Right lobe of liver (tissue), 4 donors: ENCODE measurements around the gene ARHGDIB.

ENCODE experiments used
- CTCF ChIP-seq, 4 donors: fragments of 200-600 bp in 3 of 4; fragments of 450-650 bp in 1 of 4; IDR thresholded peaks; one replicate each; pipeline versions ENCODE4 v1.5.1 to v1.8.0; 2016 to 2022; ENCODE audit warnings: antibody characterized with exemption in 4 of 4, mild to moderate bottlenecking in 2 of 4
- POLR2A ChIP-seq: fragments of 450-650 bp; IDR thresholded peaks from one replicate; pipeline ENCODE4 v1.6.1; 2017; ENCODE audit warnings: antibody characterized with exemption, mild to moderate bottlenecking
- donor health status: DM: no; HTN: no; CAD: no.
- donor health status: DM: no; HTN: no; CAD: no.
- donor health status: DM: no; HTN: yes; CAD: no.

- TF ChIP-seq POLR2A = no peak
- no peak for TF ChIP-seq CTCF (IDR thresholded peaks at IDR 0.05)
These were observed 7.1 kb upstream of the ARHGDIB start for GRCh38 chr12:14968478-14968877.
